ENCODE measurements around the gene TOR1A.

Gene TOR1A

DNA sequence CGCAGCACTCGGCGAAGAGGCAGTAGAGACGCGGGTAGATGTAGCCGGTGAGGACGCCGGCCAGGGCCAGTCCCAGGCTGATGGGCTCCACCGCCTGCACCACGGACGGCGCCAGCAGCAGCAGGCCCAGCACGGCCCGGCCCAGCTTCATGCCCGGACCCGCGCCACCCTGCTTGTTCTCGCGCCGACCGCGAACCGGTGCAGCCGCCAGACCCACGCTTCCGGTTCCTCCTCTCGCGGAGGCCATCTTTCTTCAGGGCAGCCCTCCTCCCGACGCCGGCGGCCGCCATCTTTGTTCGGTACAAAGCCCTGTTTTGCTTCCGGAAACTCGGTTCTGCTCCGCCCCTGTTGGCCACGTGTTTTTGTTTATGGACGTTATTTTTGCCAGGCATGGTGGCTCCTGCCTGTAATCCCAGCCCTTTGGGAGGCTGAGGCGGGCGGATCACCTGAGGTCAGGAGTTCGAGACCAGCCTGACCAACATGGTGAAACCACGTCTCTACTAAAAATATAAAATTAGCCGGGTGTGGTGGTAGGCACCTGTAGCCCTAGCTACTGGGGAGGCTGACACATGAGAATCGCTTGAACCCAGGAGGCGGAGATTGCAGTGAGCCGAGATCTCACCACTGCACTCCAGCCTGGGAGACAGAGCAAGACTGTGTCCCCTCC lies at the start of gene TOR1A:
TSS of gene TOR1A (minus strand) at position 202 of the 667 bp plus-strand sequence. CDS start at position 151, 51 bp downstream.
- DNase-seq: peak; percentile 98

GRCh38 chr9:129871046-129871445 lies 47.1 kb upstream of the TOR1A start:
- DNase-seq: no peak

DNA sequence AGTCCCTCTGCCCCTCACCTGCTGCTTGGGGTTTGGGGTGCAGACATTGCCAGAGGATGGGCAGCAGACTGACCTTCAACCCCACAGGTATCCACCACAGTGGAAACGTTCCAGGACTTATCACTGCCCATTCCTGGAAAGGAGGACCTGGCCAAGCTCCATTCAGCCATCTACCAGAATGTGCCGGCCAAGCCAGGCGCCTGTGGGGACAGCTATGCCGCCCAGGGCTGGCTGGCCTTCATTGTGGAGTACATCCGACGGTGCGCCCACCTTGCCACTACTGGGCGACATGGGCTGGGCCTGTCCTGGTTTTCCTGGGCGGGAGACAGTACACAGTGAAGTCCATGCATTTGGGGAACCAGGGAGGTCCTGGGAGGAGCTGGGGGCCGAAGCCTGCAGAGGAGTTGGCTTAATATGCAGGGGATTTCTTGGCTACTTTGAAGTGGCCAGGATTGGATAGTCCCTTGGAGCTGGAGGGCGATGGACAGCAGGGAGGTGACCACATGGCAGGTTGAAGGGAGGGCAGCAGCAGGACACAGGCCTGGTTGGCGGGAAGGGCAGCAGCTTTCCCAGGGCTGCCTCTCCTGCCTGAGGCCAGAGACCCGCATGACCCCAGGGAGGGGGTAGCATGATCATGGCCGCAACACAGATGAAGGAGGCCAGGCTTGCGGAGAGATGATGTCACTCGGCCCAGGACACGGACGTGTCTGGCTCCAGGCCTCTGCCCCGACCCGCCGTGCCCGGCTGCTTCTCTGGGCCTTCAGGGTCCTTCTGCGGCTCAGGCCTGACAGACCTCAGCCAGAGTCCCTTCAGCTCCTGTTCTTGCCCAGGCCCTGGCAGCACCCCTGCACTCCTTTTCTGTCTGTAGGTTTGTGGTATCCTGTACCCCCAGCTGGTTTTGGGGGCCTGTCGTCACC lies 45.9 kb upstream of the TOR1A start:
- no peak for DNase-seq

DNA sequence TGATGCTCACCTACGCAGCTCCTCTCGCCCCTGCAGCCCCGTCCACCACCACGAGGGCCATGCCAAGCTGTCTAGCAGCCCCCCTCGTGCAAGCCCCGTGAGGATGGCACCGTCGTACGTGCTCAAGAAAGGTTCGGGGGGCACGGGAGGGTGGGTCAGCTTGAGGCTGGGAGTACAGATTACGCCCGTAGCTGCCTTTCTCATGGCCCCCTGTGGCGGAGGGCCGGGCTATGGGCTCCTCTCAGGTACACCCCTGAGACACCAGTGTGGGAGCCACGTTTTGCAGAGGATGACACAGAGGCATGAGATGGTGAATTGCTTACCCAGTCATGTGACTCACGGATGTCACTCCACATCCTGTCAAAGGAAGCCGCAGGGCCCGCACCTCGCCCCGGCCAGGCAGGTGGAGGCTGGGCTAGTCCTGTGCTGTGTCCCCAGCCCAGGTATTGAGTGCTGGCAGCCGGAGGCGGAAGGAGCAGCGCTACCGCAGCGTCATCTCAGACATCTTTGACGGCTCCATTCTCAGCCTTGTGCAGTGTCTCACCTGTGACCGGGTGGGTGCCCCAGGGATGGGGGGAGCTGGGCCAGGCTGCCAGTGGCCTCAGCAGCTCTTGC lies 45.0 kb upstream of the TOR1A start:
- DNase-seq: no peak

DNA sequence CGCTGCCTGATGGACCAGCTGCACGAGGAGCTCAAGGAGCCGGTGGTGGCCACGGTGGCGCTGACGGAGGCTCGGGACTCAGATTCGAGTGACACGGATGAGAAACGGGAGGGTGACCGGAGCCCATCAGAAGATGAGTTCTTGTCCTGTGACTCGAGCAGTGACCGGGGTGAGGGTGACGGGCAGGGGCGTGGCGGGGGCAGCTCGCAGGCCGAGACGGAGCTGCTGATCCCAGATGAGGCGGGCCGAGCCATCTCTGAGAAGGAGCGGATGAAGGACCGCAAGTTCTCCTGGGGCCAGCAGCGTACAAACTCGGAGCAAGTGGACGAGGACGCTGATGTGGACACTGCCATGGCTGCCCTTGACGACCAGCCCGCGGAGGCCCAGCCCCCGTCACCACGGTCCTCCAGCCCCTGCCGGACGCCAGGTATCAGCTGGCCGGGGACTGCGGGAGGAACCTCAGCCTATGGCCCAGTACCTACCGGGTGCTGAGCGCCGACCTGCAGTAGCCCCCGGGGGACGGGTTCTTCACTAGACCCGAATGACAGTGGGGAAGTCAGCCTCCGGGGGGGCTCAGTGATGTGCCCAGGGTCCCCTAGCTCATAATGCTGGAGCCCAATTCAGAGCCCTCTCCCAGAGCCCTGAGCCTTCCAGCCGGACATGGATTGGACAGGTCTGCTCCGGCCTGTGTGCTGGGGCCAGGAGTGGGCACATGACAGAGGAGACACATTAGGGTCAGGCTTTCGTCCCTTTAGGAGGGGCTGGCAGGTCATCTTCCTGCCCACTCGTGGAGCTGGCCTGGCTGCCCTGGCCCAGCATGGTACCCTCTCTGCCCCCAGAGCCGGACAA lies 44.3 kb upstream of the TOR1A start:
- DNase-seq: no peak

DNA sequence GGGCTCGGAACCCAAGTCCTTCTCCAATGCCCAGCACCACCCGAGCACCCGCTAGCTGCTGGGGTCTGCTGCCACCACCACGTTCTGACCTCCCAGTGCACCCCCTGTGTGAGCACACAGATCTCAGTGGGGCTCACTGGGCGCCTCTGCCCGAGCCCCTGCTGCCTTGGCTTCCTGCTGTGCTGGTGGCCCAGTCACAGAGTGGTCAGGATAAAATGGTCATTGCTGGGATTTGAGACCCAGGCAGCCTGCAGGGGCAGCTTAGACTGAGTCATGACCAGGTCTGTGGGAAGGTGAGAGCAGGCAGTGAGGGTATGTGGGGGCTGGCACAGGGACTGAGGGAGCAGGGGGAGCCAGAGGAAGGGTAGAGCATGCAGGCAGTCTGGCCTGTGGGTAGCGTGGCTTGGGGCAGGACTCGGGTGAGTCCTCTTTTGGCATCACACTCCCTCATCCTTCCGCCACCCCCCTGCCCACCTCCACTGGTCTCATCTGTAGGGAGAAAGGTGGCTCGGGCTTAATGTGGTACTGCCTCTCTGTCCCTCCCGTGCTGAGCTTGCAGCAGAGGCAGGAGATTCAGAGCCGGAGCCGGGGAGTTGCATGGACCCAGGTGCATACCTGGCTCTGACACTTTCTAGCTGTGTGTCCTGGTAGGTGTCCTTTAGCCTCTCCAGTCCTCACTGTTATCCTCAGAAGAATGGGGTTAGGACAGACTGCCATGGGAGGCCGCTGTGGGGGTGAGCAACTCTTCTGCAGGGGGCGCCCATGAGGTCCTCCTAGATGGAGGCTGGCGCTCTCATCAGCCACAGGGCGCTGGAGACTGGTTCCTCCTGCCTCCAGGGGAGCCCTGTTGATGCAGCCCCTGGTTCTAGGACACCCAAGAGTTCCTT lies 43.4 kb upstream of the TOR1A start:
- DNase-seq: no peak

GRCh38 chr9:129866394-129867135 lies 42.6 kb upstream of the TOR1A start:
- no peak for DNase-seq

- DNase-seq: no peak
Measured at GRCh38 chr9:129865668-129866320, 41.9 kb upstream of the TOR1A start.

- DNase-seq: no peak
Measured at GRCh38 chr9:129864991-129865647, 41.2 kb upstream of the TOR1A start.

- DNase-seq: no peak
Measured at GRCh38 chr9:129863059-129863690, 39.2 kb upstream of the TOR1A start.

DNA sequence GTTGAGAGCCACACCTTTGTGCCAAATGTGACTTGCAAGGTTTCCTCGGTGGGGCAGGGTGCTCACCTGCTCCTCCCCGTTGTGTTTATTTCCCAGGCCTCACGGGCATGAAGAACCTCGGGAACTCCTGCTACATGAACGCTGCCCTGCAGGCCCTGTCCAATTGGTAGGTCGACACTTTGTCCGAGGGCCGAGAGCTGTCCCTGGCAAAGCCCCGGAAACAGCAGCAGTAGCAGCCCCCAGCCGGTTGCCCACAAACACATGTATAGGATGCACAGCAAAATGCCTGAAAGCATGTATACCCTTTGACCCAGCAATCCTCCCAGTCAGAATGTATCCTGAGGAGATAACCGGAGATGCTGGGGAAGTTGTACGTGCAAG lies 37.5 kb upstream of the TOR1A start:
- DNase-seq: no peak

DNA sequence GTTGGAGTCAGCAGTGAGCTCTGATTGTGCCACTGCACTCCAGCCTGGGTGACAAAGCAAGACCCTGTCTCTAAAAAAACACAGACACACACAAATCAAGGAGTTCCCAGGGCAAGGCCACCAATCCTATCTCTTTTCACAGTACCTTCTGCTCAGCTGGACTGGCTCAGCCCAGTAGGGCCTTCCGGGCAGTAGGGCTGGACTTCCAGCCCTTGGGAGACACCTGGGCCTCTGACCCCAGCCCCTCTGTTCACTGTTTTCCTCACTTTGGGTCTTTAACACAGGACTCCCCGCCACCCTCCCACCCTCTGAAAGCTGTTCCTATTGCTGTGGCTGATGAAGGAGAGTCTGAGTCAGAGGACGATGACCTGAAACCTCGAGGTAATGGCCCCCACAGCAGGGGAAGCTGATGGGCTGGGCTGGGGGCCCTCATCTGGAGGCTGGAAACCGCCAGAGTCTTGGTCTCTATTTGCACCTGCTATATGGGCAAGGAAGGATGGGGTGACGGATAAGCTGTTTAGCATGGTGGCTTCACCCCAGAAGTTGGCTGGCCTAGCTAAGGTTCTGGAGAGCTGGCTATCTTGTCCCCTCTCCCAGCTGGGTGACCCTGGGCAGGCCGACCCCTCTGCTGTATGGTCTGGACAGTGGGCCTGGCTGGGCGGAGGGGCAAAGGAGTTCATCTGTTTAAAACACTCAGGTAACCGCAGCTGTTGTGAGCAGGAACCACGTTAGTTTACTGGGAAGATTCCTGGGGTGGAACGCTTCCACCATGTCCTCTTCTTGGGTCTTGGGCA lies 36.9 kb upstream of the TOR1A start:
- no peak for DNase-seq

DNA sequence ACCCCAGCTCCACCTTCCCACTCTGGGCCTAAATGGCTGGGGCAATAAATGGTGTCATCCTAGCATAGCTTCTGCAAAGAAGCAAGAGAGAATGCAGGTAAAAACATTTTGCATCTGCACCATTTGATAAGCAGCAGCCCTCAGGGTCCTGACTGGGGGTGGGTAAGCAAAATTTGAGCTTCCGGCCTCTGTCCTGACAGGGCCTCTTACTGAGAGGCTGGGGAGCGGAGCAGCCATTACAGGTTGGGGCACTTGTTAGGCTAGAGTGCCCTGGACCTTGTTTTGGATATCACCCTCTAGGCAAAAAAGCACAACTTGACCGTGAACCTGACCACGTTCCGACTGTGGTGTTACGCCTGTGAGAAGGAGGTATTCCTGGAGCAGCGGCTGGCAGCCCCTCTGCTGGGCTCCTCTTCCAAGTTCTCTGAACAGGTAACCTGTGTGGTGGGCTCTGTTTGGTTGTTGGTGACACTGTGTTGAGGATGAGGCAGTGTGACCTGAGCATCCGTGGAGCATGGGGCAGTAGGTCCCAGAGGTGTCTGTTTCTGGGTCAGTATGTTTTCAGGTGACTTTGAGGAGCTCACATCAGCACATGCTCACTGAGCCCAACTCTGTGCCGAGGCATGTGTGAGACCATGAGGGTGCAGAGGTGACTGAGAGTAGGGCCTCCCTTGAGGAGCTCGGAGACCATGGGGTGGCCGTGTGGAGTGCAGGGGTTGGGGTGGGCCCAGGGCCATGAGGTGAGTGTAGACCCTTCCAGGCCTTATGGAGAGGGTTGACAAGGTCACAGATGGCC lies 34.4 kb upstream of the TOR1A start:
- DNase-seq: no peak

DNA sequence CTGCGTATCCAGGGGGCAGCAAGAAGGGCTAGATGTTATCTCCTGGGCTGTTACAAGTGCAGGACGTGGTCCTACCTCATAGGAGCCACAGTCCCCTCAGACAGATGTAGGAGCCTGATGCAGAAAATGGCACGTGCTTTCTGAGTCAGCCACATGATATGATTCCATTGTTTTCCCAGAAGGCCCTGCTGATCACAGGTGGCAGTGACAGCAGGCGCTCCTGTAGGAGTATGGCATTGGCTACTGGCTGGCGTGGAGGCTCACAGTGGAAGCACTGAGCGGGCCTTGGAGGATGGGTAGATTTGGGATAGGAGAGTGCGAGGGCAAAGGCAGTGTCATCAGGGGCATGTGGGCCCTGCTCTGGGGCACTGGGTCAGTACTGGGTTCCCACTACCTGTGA lies 33.3 kb upstream of the TOR1A start:
- no peak for DNase-seq

GRCh38 chr9:129854588-129855110 lies 30.7 kb upstream of the TOR1A start:
- DNase-seq: no peak

GRCh38 chr9:129853614-129854013 lies 29.7 kb upstream of the TOR1A start:
- DNase-seq: no peak

DNA sequence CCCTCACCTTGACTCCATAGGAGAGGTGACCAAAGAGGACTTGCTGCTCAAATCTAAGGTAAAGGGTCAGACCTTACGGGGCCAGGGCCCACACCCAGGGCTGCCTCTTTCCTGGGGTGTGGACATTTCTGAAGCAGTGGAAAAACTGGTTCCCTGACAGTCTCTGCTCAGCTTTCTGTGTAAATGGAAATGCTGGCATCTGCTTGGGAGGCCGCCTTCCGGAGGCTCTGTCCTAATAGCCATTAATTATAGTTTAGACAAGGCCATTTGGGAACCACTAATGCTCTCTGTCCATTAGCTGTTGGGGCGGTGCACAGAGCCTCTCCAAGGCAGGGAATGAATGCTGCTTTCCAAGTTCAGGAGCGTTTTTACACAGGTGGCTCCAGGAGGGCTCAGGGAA lies 28.6 kb upstream of the TOR1A start:
- DNase-seq: no peak

All from DMS53 (cell line).